Ureter (tissue), 1 donor: ENCODE data around the gene ZNF688. TPM values are rescaled to one million over a fixed set of nuclear protein-coding genes. Genes with fewer than 3 reads are reported as not detected.

Source experiments
- total RNA-seq: library from RNA; stranded (reverse); gene quantifications from one replicate; pipeline ENCODE4 v1.2.4, GENCODE V29; 2023
- donor health status: DM: yes; HTN: yes; CAD: no.

Gene ZNF688
- total RNA-seq, 1 donor from 2014 or later: 10.8 TPM

Other genes with a start within 250 kb of the ZNF688 start
- 69.0 TPM for gene CD2BP2, start 216.4 kb downstream of the ZNF688 start, total RNA-seq
- gene TBC1D10B, start 201.2 kb downstream of the ZNF688 start, total RNA-seq: 36.9 TPM
- 2.9 TPM for gene MYL11, start 196.9 kb downstream of the ZNF688 start, total RNA-seq
- gene SEPTIN1, start 189.2 kb downstream of the ZNF688 start, total RNA-seq: 8.2 TPM
- 8.1 TPM for gene ZNF48, start 176.3 kb downstream of the ZNF688 start, total RNA-seq
- 5.2 TPM for gene ZNF771, start 164.1 kb downstream of the ZNF688 start, total RNA-seq
- 49.9 TPM for gene DCTPP1, start 141.7 kb downstream of the ZNF688 start, total RNA-seq
- 36.2 TPM for gene SEPHS2, start 125.8 kb downstream of the ZNF688 start, total RNA-seq
- 8.9 TPM for gene ITGAL, start 99.0 kb downstream of the ZNF688 start, total RNA-seq
- 37.6 TPM for gene ZNF768, start 45.1 kb downstream of the ZNF688 start, total RNA-seq
- gene ZNF747, start 36.9 kb downstream of the ZNF688 start, total RNA-seq: 10.4 TPM
- gene ZNF764, start 13.3 kb downstream of the ZNF688 start, total RNA-seq: 6.9 TPM
- 25.2 TPM for gene ZNF785, start 14.0 kb upstream of the ZNF688 start, total RNA-seq
- 10.2 TPM for gene ZNF689, start 38.7 kb upstream of the ZNF688 start, total RNA-seq
- gene PRR14, start 79.2 kb upstream of the ZNF688 start, total RNA-seq: 37.8 TPM
- gene FBRS, start 86.7 kb upstream of the ZNF688 start, total RNA-seq: 82.5 TPM
- gene SRCAP, start 127.5 kb upstream of the ZNF688 start, total RNA-seq: 82.3 TPM
- gene PHKG2, start 176.7 kb upstream of the ZNF688 start, total RNA-seq: 35.9 TPM
- 8.7 TPM for gene CFAP119, start 190.3 kb upstream of the ZNF688 start, total RNA-seq
- gene RNF40, start 190.6 kb upstream of the ZNF688 start, total RNA-seq: 133 TPM
- gene ZNF629, start 215.5 kb upstream of the ZNF688 start, total RNA-seq: 21.6 TPM